Camera-type eye (tissue), 1 donor: ENCODE measurements around the gene ERO1B. TPM values are rescaled to one million over a fixed set of nuclear protein-coding genes. Genes with fewer than 3 reads are reported as not detected.

Experiments
- total RNA-seq: library from RNA; depleted of rRNA; stranded (reverse); fragments of >200 nt; gene quantifications from one replicate; pipeline ENCODE4 v1.2.3, GENCODE V29; 2014

Gene ERO1B
- 15.3 TPM for total RNA-seq

GRCh38 chr1:236281654-236282424, at the start of gene ERO1B:
TSS of gene ERO1B (minus strand) at chr1:236281958. CDS start at chr1:236281783, 175 bp downstream.

Other genes with a start within 250 kb of the ERO1B start
- 143 TPM for gene NID1, start 216.9 kb downstream of the ERO1B start, total RNA-seq
- 47.5 TPM for gene GPR137B, start 139.4 kb downstream of the ERO1B start, total RNA-seq
- 2.9 TPM for gene EDARADD, start 112.3 kb upstream of the ERO1B start, total RNA-seq
- gene LGALS8, start 242.0 kb upstream of the ERO1B start, total RNA-seq: 110 TPM